ENCODE measurements around the gene TMTC3. TPM values are rescaled to one million over a fixed set of nuclear protein-coding genes. Genes with fewer than 3 reads are reported as not detected.

TMTC3 gene
- total and polyA plus RNA-seq, 2 of the 8 experiments (the other 6 are each of a cell fraction or from before 2014, with no cell fraction given), result 7.0 to 45.1 TPM

DNA sequence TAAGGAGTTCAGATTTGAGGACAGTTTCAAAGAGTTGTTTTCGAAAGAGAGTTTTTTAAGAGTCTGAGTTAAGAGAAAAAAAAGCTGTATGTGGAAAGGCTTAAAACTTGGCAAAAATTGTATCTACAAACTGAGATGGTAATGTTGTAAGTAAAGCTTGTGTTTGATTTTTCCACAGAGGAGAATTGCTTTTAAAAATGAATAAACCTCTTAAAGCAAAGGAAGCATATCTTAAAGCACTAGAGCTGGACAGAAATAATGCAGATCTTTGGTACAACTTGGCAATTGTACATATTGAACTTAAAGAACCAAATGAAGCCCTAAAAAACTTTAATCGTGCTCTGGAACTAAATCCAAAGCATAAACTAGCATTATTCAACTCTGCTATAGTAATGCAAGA is 50.3 kb downstream of the TMTC3 start:
- H3K36me3 ChIP-seq (ENCODE audit: control insufficient read depth in 2 of 4, insufficient read depth in 4 of 4, low read length in 3 of 4), result peaks cover 0 to 24% (median 0%) of the 10 kb centered on the region in 4 experiments; a peak in 4 of 8 replicates
- no peaks in the 10 kb centered on the region for H3K79me2 ChIP-seq (ENCODE audit: control insufficient read depth in 1 of 2, insufficient read depth in 2 of 2, low read length in 2 of 2)
- H2BK5ac ChIP-seq (ENCODE audit: low read depth, low read length), result no peak overlapping the region
- no peak overlapping the region for H2BK15ac ChIP-seq (ENCODE audit: low read length)
- H3K4me2 ChIP-seq (ENCODE audit: insufficient read depth in 1 of 2, low read depth in 2 of 2, low read length in 2 of 2), result no peak overlapping the region
- H3K4me1 ChIP-seq (replicated peaks in 1 of 4; ENCODE audit: control insufficient read depth in 3 of 4, insufficient read depth in 4 of 4, low read length in 3 of 4), result no peaks in the 10 kb centered on the region
- H3K23me2 ChIP-seq (ENCODE audit: low read depth, low read length), result no peaks in the 10 kb centered on the region
- ChIA-PET CTCF (ENCODE audit: partially characterized antibody) (interaction anchor here (0.9 kb wide), 1 partner anchor 201 kb away, joined by 3 read pairs; no protein-coding TSS in a partner anchor), POLR2A (ENCODE audit: partially characterized antibody) (no interaction called here)
- no peak overlapping the region for H2BK120ac ChIP-seq (replicated peaks; ENCODE audit: low read depth, low read length)
- no peak overlapping the region for H3K14ac ChIP-seq (ENCODE audit: insufficient read length)
- H4K91ac ChIP-seq (replicated peaks; ENCODE audit: insufficient read length, low read length), result no peak overlapping the region
- H3K23ac ChIP-seq (ENCODE audit: insufficient read length), result no peak overlapping the region
- 88 to 100% methylated on average over 1 to 2 of the region's 2 CpGs for WGBS, 2 experiments (ENCODE audit: extremely low coverage in 1 of 2, insufficient coverage in 1 of 2, insufficient read length in 1 of 2, insufficient replicate concordance in 2 of 2, low coverage in 1 of 2, low lambda C conversion rate in 2 of 2, missing lambda C conversion rate in 1 of 2)
- FAIRE-seq, result no peak
- H3K79me1 ChIP-seq (ENCODE audit: low read depth, low read length), result no peaks in the 10 kb centered on the region
- H3K27ac ChIP-seq (ENCODE audit: low read depth, low read length), result no peak overlapping the region
- no peak overlapping the region for H4K8ac ChIP-seq (ENCODE audit: extremely low read depth, insufficient read depth, low read length)
- TF ChIP-seq EGR1 (IDR thresholded peaks at IDR 0.05; ENCODE audit: borderline replicate concordance, low read depth, low read length) (no peak), CHD2 (IDR thresholded peaks at IDR 0.05; ENCODE audit: low read length) (no peak), NANOG (IDR thresholded peaks at IDR 0.05; ENCODE audit: insufficient read depth, low read depth, low read length, poor library complexity, severe bottlenecking) (no peak), CREB1 (IDR thresholded peaks at IDR 0.05) (no peak), TEAD4 (IDR thresholded peaks at IDR 0.05; ENCODE audit: low read depth, low read length) (no peak), TAF7 (optimal IDR thresholded peaks at IDR 0.05; ENCODE audit: borderline replicate concordance, low read depth, low read length) (no peak), CBX8 (IDR thresholded peaks at IDR 0.05; ENCODE audit: borderline replicate concordance, low read depth, low read length) (no peak)
- no peak overlapping the region for H3K9ac ChIP-seq (replicated peaks in 1 of 4; ENCODE audit: extremely low read depth in 1 of 4, low read depth in 3 of 4, low read length in 3 of 4)
- no peak overlapping the region for H2AK5ac ChIP-seq (ENCODE audit: low read depth, low read length)
- DNase-seq (ENCODE audit: low read depth in 1 of 2, low spot score in 2 of 2), result no peak
- no peak overlapping the region for H4K5ac ChIP-seq (ENCODE audit: insufficient read length, low read depth, low read length)
- no peak overlapping the region for H2BK12ac ChIP-seq (ENCODE audit: low read depth, low read length)
- no peak overlapping the region for H3K18ac ChIP-seq (ENCODE audit: extremely low read depth, low read length)
- H3K27me3 ChIP-seq (replicated peaks in 1 of 4; ENCODE audit: control insufficient read depth in 3 of 4, extremely low read depth in 1 of 4, insufficient read depth in 3 of 4, low read length in 3 of 4), result no peaks in the 10 kb centered on the region
- no peaks in the 10 kb centered on the region for H3K9me3 ChIP-seq (ENCODE audit: insufficient read depth in 2 of 2, low read depth in 1 of 2, low read length in 1 of 2)
- no peak overlapping the region for H3K56ac ChIP-seq (replicated peaks; ENCODE audit: insufficient read length, low read depth, low read length)
- no peak overlapping the region for H2AFZ ChIP-seq (ENCODE audit: low read length)
- H4K20me1 ChIP-seq (replicated peaks in 1 of 2; ENCODE audit: control insufficient read depth in 1 of 2, insufficient read depth in 2 of 2, low read length in 2 of 2), result no peaks in the 10 kb centered on the region
- no peak overlapping the region for H2BK20ac ChIP-seq (ENCODE audit: low read length)
- H3K4me3 ChIP-seq (ENCODE audit: extremely low read depth in 1 of 4, insufficient read depth in 2 of 4, low read depth in 3 of 4, low read length in 4 of 4), result no peak overlapping the region
- H3K4ac ChIP-seq (replicated peaks; ENCODE audit: insufficient read length, low read depth, low read length), result no peak overlapping the region

Measured in H1 (cell line).